Mucosa of descending colon (tissue), 3 donors: ENCODE results near the gene RPTOR. TPM values are rescaled to one million over a fixed set of nuclear protein-coding genes. Genes with fewer than 3 reads are reported as not detected.

Experiments
- ATAC-seq: fragments of 200-7000 bp; cut with Tn5 transposase; one replicate; pipeline ENCODE4 v1.9.1; 2020; ENCODE audit warnings: mild to moderate bottlenecking, moderate library complexity
- DNase-seq, 3 donors: peaks; one replicate each; pipeline ENCODE4 v3.0.0-alpha.2; 2020
- H3K36me3 ChIP-seq: fragments of 200-600 bp; one replicate; pipeline ENCODE4 v1.8.0; 2021; ENCODE audit warnings: low read depth, mild to moderate bottlenecking
- H3K4me1 ChIP-seq: fragments of 200-600 bp; one replicate; pipeline ENCODE4 v1.8.0; 2021; ENCODE audit warnings: low read depth, mild to moderate bottlenecking
- H3K4me3 ChIP-seq: fragments of 200-600 bp; one replicate; pipeline ENCODE4 v1.8.0; 2021; ENCODE audit warnings: mild to moderate bottlenecking
- H3K9me3 ChIP-seq: fragments of 200-600 bp; one replicate; pipeline ENCODE4 v1.8.0; 2021; ENCODE audit warnings: mild to moderate bottlenecking
- CTCF ChIP-seq: fragments of 200-600 bp; IDR thresholded peaks from one replicate; pipeline ENCODE4 v1.8.0; 2022; ENCODE audit warnings: antibody characterized with exemption, mild to moderate bottlenecking
- intact Hi-C, 2 donors: fragments of 100-400 bp; cut with DNase I in 1 of 2; cut with micrococcal nuclease in 1 of 2; formaldehyde crosslinking; loops; one replicate each; pipeline versions ENCODE4 v1.11.0 to v1.11.1; 2022; cut with DNase I, micrococcal nuclease
- total RNA-seq, 3 donors: library from RNA; stranded (reverse); fragmentation: NEBNext Ultra II Directional in 2 of 3; extraction: Animal tissue kit (Norgen Biotek cat#: 25700) in 2 of 3; gene quantifications; one replicate each; pipeline versions ENCODE4 v1.2.1 to v1.2.4, GENCODE V29; 2021 to 2023
- donor health status: DM: no; HTN: no; CAD: no; lungs with moderate emphysema.
- donor health status: DM: no; HTN: no; CAD: no.
- donor health status: DM: no; HTN: yes; CAD: no.

RPTOR gene
- total RNA-seq, 3 donors from 2014 or later, result 30.5 to 44.4 (median 37.2) TPM

GRCh38 chr17:80858301-80859001, 313.8 kb downstream of the RPTOR start:
- intact Hi-C loops, result no loop called here

GRCh38 chr17:80859002-80859941, 314.6 kb downstream of the RPTOR start:
- Histone ChIP-seq H3K4me3 (no peak overlapping the region), H3K9me3 (no peaks in the 10 kb centered on the region), H3K4me1 (peaks cover 7% of the 10 kb centered on the region), H3K36me3 (no peaks in the 10 kb centered on the region)
- no peak for TF ChIP-seq CTCF
- intact Hi-C loops, result no loop called here
- ATAC-seq, result no peak
- peak; percentile 33 to 59 (median 57) for DNase-seq

More at GRCh38 chr17:80858301-80859001, 313.8 kb downstream of the RPTOR start:
- no peak overlapping the region for H3K4me3 ChIP-seq
- H3K36me3 ChIP-seq, result no peaks in the 10 kb centered on the region
- DNase-seq, result peak in 1 of 3 donors; percentile 36
- H3K9me3 ChIP-seq, result no peaks in the 10 kb centered on the region
- TF ChIP-seq CTCF, result no peak
- peaks cover 7% of the 10 kb centered on the region for H3K4me1 ChIP-seq
- no peak for ATAC-seq

- no peaks in the 10 kb centered on the region for H3K9me3 ChIP-seq
- no peak overlapping the region for H3K4me3 ChIP-seq
- no peaks in the 10 kb centered on the region for H3K36me3 ChIP-seq
- intact Hi-C loops, result loop anchor here in 1 of 2 donors (10.0 kb wide), 1 partner anchor 125 kb away; no protein-coding TSS in a partner anchor
- H3K4me1 ChIP-seq, result peaks cover 7% of the 10 kb centered on the region
- ATAC-seq (no peak), DNase-seq (peak in 2 of 3 donors; percentile 10 to 46)
- no peak for TF ChIP-seq CTCF
These were observed 315.5 kb downstream of the RPTOR start for GRCh38 chr17:80860101-80860671.

DNA sequence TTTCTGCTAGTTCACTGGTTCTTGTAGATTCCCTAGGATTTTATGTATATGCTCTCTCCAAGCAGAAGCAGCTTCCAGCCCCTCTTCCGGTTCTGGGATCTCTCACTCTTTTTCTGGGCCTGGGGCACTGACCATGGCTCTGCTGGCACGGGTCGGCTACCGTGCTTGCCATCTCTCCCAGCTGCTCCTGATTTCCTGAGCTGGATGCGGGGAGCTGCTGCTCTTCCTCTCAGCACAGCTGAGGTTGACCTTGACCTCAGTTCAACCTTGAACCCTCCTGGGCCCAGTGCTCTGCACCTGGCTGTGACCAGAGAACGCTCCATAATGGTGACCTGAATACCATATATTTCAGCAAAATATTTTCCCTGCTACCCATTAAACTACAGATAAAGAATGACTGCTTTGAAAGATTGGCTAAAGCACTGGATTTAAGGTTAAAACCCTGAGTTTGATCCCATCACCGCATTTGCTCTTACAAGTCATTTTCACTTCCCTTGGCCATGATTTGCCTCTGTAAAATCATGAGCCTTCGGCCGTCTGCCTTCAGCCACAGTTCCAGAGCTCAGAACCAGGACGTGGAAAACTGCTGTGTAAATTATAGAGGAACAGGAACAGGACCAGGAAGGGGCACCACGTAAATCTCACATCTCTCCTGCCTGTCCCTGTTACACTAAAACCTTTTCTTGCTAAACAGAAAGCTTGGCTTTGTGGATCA, 316.2 kb downstream of the RPTOR start:
- no peak for ATAC-seq
- no peaks in the 10 kb centered on the region for H3K9me3 ChIP-seq
- no peaks in the 10 kb centered on the region for H3K36me3 ChIP-seq
- DNase-seq, result peak in 2 of 3 donors; percentile 15 to 21
- H3K4me1 ChIP-seq, result peaks cover 2% of the 10 kb centered on the region
- no peak for TF ChIP-seq CTCF
- intact Hi-C loops, result loop anchor here in 1 of 2 donors (10.0 kb wide), 1 partner anchor 124 kb away; no protein-coding TSS in a partner anchor
- H3K4me3 ChIP-seq, result no peak overlapping the region

DNA sequence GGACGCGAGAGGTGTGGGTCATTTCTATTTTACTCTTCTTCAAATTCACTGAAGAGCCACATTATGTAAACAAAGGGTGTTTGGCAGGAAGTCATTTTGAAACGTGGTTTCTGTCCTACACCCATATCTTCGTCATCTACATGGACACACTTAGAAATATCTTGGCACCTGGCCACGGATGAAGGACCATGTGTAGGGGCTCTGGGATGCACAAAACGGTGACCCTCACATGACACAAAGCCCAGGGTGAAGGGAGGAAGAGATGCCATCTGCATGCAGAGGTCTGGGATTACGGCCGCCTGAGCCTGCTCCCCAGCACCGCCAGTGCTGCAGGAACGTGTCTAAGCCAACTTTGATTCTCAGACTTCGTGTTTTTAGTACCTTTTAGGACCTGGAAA, 316.8 kb downstream of the RPTOR start:
- no peak for ATAC-seq

More for the DNA sequence above, 316.8 kb downstream of the RPTOR start:
- Histone ChIP-seq H3K4me1 (no peaks in the 10 kb centered on the region), H3K9me3 (no peaks in the 10 kb centered on the region), H3K36me3 (no peaks in the 10 kb centered on the region), H3K4me3 (no peak overlapping the region)
- TF ChIP-seq CTCF, result no peak
- intact Hi-C loops, result loop anchor here in 1 of 2 donors (10.0 kb wide), 1 partner anchor 123 kb away; no protein-coding TSS in a partner anchor
- peak in 1 of 3 donors; percentile 19 for DNase-seq
